ENCODE results near the gene CACNA2D2.

The CACNA2D2 gene

GRCh38 chr3:50430191-50430590, 73.2 kb downstream of the CACNA2D2 start:
- H3K4me3 ChIP-seq (ENCODE audit: low read length): no peak overlapping the region
- DNase-seq (ENCODE audit: low read depth): no peak
- no peak for TF ChIP-seq CTCF (conservative IDR thresholded peaks at IDR 0.05; ENCODE audit: low read depth, low read length)

- DNase-seq (ENCODE audit: low read depth): no peak
- TF ChIP-seq CTCF (conservative IDR thresholded peaks at IDR 0.05; ENCODE audit: low read depth, low read length): peak; percentile 31
- H3K4me3 ChIP-seq (ENCODE audit: low read length): no peak overlapping the region
These were observed 75.3 kb downstream of the CACNA2D2 start for GRCh38 chr3:50428007-50428633.

- TF ChIP-seq CTCF (conservative IDR thresholded peaks at IDR 0.05; ENCODE audit: low read depth, low read length): no peak
- DNase-seq (ENCODE audit: low read depth): no peak
These were observed 76.2 kb downstream of the CACNA2D2 start for GRCh38 chr3:50427217-50427616.

GRCh38 chr3:50425911-50426310, 77.5 kb downstream of the CACNA2D2 start:
- no peak overlapping the region for H3K4me3 ChIP-seq (ENCODE audit: low read length)
- TF ChIP-seq CTCF (conservative IDR thresholded peaks at IDR 0.05; ENCODE audit: low read depth, low read length): no peak
- no peak for DNase-seq (ENCODE audit: low read depth)

More at GRCh38 chr3:50427217-50427616, 76.2 kb downstream of the CACNA2D2 start:
- no peak overlapping the region for H3K4me3 ChIP-seq (ENCODE audit: low read length)

- H3K4me3 ChIP-seq (ENCODE audit: low read length): no peak overlapping the region
- no peak for TF ChIP-seq CTCF (conservative IDR thresholded peaks at IDR 0.05; ENCODE audit: low read depth, low read length)
- no peak for DNase-seq (ENCODE audit: low read depth)
These were observed 79.9 kb downstream of the CACNA2D2 start for GRCh38 chr3:50423543-50423942.

- no peak for DNase-seq (ENCODE audit: low read depth)
- no peak overlapping the region for H3K4me3 ChIP-seq (ENCODE audit: low read length)
- TF ChIP-seq CTCF (conservative IDR thresholded peaks at IDR 0.05; ENCODE audit: low read depth, low read length): no peak
These were observed 81.3 kb downstream of the CACNA2D2 start for GRCh38 chr3:50422153-50422552.

GRCh38 chr3:50419595-50420370, 83.7 kb downstream of the CACNA2D2 start:
- no peak for TF ChIP-seq CTCF (conservative IDR thresholded peaks at IDR 0.05; ENCODE audit: low read depth, low read length)
- H3K4me3 ChIP-seq (ENCODE audit: low read length): no peak overlapping the region
- no peak for DNase-seq (ENCODE audit: low read depth)

Data from retinal pigment epithelial cell (primary cell).